Choroid plexus epithelial cell (primary cell): ENCODE measurements around the gene THAP9.

Source experiments
- DNase-seq: peaks from one replicate; pipeline ENCODE4 v3.0.0-alpha.2; 2010; ENCODE audit warnings: low read depth
- H3K4me3 ChIP-seq: 2 replicates; pipeline ENCODE4 v1.5.1; 2011; ENCODE audit warnings: low read depth, mild to moderate bottlenecking, control low read depth, low read length, moderate library complexity
- CTCF ChIP-seq: conservative IDR thresholded peaks from 2 replicates; pipeline ENCODE4 v1.5.1; 2011; ENCODE audit warnings: low read depth, mild to moderate bottlenecking, control low read depth, inconsistent platforms, low read length, moderate library complexity

THAP9 gene

GRCh38 chr4:82896755-82897154 lies 3.8 kb upstream of the THAP9 start:
- no peak for DNase-seq
- no peak for TF ChIP-seq CTCF
- no peak overlapping the region for H3K4me3 ChIP-seq

- peak overlapping the region; percentile 85 for H3K4me3 ChIP-seq
- TF ChIP-seq CTCF = peak; percentile 49
- DNase-seq = peak; percentile 91
Observed at GRCh38 chr4:82898322-82899243, 2.0 kb upstream of the THAP9 start.

DNA sequence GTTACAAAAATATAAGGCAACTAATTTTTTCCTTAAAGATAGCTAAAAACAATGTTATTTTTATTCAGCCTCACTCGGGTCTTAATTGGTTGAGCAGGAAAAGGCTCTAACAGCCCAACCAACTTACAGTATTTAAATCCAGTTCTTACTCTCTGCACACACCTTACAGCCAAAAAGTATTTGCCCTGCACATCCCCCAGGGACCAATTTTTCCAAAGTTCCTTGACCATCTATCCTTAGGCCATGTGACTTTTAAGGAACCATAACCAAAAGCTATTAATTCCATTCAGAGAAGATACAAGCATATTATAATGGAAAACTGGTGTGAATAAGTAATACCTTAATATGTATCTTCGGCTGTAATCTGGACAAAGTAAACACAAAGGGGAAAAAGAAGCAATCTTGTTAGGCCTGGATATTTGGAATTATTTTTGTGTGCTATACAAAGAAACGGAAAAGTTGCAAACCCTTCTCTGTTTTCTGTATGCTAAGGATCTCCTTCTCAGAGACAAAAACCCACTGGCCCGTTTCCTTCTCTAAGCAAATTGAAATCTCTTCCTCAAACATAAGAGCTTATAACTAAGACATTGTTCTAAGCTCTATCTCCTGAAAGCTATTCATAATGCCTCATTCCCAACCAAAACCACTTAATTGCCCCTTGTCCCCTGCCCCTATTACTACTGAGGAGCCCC lies 1.0 kb upstream of the THAP9 start:
- TF ChIP-seq CTCF = no peak
- DNase-seq = peak; percentile 36
- H3K4me3 ChIP-seq = peak overlapping the region; percentile 85

DNA sequence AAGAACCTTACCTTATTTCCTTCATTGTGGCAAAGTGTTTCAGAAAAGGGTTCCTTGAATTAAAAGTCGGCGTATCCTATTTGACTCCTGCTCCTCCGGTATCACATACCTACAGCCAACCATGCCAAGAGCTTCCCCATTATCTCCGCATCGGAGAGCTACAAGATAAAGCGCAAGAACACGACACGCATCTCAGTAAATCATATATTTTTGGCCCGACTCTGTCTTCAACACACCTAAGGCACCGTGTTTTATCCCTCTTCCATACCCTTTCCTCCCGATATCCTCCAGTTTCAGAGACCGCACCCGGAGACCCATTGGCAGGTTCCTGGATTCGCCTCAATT lies 497 bp upstream of the THAP9 start:
- peak overlapping the region; percentile 85 for H3K4me3 ChIP-seq
- TF ChIP-seq CTCF = no peak
- peak; percentile 55 for DNase-seq

- TF ChIP-seq CTCF = no peak
Observed at GRCh38 chr4:82901183-82901718, 716 bp downstream of the THAP9 start.

GRCh38 chr4:82903737-82904136 lies 3.2 kb downstream of the THAP9 start:
- no peak for DNase-seq
- H3K4me3 ChIP-seq = no peak overlapping the region
- TF ChIP-seq CTCF = no peak

More at GRCh38 chr4:82901183-82901718, 716 bp downstream of the THAP9 start:
- H3K4me3 ChIP-seq = peak overlapping the region; percentile 85
- no peak for DNase-seq
